GM11168 (cell line): ENCODE data around the gene OVCA2.

ENCODE experiments used
- in situ Hi-C: fragments of 300-500 bp; cut with MboI; formaldehyde crosslinking; loops from one replicate; pipeline ENCODE4 v1.12.0; 2022; ENCODE audit warnings: low sequenced_read_pairs; ENCODE audit not compliant: unreplicated experiment

OVCA2 gene

GRCh38 chr17:2081564-2081963 lies 39.7 kb downstream of the OVCA2 start:
- in situ Hi-C loops: loop anchor here (10.0 kb wide), 1 partner anchor 153 kb away; no protein-coding TSS in a partner anchor

GRCh38 chr17:2082003-2082781 lies 40.4 kb downstream of the OVCA2 start:
- in situ Hi-C loops: loop anchor here (10.0 kb wide), 1 partner anchor 153 kb away; no protein-coding TSS in a partner anchor

- in situ Hi-C loops: loop anchor here (10.0 kb wide), 1 partner anchor 151 kb away; no protein-coding TSS in a partner anchor
These were observed 41.8 kb downstream of the OVCA2 start for GRCh38 chr17:2083613-2084035.

DNA sequence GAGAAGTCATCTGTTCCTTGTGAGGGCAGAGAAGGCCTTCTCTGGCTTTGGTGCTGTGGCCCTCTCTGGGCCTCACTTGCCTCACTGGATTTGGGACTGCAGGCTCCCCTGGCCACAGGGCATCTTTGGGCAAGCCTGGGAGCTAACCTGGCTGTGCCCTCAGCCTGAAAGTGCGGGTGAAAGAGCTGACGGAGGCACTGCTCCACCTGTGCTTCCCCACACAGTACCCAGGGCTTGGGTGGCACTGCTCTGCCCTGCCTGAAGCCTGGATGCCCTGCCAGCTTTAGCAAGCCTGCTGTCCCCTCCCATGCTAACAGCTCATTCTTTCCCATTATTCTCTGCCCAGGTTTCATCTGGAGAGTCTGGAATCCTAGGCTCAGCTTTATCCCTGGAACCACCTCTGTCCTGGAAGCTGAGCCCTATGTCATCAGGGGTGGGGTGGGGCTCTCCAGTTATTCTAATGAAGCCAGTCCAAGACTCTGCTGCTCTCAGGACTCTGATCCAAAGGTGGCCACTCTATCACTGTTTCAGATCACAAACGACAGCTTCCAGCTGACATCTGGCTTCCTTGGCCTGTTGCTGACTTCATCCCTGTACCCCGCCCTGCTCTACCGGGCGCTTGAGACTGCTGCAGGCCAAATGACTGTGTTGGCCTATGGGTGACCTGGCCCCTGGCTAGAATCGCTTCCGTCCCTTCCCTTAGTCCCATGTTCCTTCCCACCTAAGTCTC lies 42.4 kb downstream of the OVCA2 start:
- in situ Hi-C loops: loop anchor here (10.0 kb wide), 1 partner anchor 151 kb away; no protein-coding TSS in a partner anchor

DNA sequence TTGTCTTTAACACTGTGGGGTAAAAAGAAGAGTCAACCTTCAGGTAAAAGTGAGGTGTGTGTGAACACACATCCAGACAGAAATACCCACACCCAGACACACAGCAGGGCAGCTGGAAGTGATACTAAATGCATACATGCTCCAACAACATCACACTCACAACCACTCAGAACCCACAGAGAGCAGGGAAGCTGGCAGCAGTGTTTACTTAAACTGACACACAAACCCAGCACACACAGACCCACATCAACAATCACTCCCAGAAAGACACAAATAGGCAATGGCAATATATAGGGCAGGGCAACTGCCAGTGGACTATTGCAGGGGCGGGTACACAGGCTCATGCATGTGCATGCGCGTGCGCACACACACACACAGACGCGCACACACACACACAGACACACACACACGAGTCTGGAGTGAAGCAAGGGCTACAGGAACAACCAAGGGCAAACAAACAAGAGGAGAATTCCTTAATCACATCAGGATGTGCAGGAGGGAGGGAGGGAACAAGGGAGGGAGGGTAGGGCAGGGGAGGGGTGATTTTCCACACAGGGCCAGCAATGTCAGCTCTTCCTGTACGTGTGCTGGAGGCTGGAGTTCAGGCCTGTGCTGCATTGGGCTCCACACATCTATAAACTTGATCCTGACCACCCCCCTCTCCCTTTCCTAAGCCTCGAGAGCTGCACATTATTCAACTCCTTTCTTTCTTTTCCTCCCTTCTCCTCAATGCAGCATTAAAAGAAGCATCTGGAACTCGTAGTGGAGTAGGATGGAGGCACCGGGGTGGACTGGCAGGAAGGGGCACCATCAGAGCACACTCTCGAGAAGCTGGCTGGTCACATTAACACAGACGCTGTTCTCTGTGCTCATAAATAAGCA lies 43.2 kb downstream of the OVCA2 start:
- in situ Hi-C loops: loop anchor here (10.0 kb wide), 1 partner anchor 150 kb away; no protein-coding TSS in a partner anchor

DNA sequence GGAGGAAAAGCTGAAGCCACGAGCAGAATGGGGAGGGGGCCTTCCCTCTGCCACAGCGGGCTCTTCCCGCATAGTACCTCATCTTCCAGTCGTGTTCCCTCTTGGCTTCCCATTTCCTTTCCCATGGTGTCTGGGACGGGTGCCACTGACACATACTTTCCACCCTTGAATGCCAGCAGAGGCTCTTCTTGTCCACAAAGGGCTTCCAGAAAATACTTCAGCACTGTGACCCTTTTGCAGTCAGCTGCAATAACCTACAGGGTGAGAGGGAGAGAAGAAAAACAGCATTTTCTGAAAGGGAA lies 43.8 kb downstream of the OVCA2 start:
- in situ Hi-C loops: loop anchor here (10.0 kb wide), 1 partner anchor 149 kb away; no protein-coding TSS in a partner anchor

- in situ Hi-C loops: loop anchor here (10.0 kb wide), 1 partner anchor 148 kb away; no protein-coding TSS in a partner anchor
These were observed 44.5 kb downstream of the OVCA2 start for GRCh38 chr17:2086306-2086705.

GRCh38 chr17:2087597-2088211 lies 45.9 kb downstream of the OVCA2 start:
- in situ Hi-C loops: loop anchor here (10.0 kb wide), 1 partner anchor 147 kb away; no protein-coding TSS in a partner anchor

DNA sequence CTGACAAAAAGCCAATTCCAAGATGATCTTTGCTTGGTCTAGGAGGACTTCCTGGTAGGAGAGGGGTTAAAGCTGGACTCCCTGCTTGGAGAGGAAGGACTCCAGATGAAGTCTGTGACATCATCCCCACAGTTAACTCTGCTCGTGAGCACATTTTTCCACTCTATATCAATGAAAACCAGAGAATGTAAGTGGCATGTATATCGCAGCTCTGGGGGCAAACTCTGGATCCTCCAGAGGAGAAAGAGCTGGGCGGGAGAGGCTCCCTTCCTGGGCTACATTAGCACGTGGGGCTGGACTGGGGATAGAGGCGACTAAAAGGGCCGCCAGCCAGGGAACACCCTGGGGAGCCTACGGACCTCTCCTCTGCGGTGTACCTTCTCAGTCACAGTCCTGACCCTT lies 47.2 kb downstream of the OVCA2 start:
- in situ Hi-C loops: loop anchor here (10.0 kb wide), 1 partner anchor 146 kb away; no protein-coding TSS in a partner anchor

- in situ Hi-C loops: no loop called here
These were observed 48.4 kb downstream of the OVCA2 start for GRCh38 chr17:2090210-2090641.

- in situ Hi-C loops: no loop called here
These were observed 49.1 kb downstream of the OVCA2 start for GRCh38 chr17:2090804-2091534.

GRCh38 chr17:2092253-2092652 lies 50.4 kb downstream of the OVCA2 start:
- in situ Hi-C loops: no loop called here
